RCC 7860 (cell line): ENCODE results near the gene PDE4DIP.
"Not testable (repeated sequence)": the region's sequence is repeated elsewhere in the genome, so short reads cannot be mapped to it uniquely, and the experiment has no call there.

Experiments used
- DNase-seq: peaks from one replicate; pipeline ENCODE4 v3.0.0-alpha.2; 2015; ENCODE audit warnings: low spot score
- FAIRE-seq: peaks from 2 replicates; lab custom pipeline; 2012; peaks lifted over from hg19 to GRCh38; lab: Jason Lieb, UNC

Gene PDE4DIP

GRCh38 chr1:148844220-148844619 lies at the start of gene PDE4DIP:
PDE4DIP (plus strand) TSS chr1:148844428; CDS start chr1:148844775, 347 bp downstream.
- FAIRE-seq, DNase-seq: not testable (repeated sequence)

GRCh38 chr1:148808268-148808928 lies 35.8 kb upstream of the PDE4DIP start:
- not testable (repeated sequence) for FAIRE-seq, DNase-seq

- not testable (repeated sequence) for FAIRE-seq, DNase-seq
Observed at GRCh38 chr1:148808929-148809283, 35.3 kb upstream of the PDE4DIP start.

GRCh38 chr1:148822180-148822579 lies 22.0 kb upstream of the PDE4DIP start:
- not testable (repeated sequence) for FAIRE-seq, DNase-seq

- DNase-seq, FAIRE-seq: not testable (repeated sequence)
Observed at GRCh38 chr1:148823822-148824221, 20.4 kb upstream of the PDE4DIP start.

GRCh38 chr1:148825029-148825428 lies 19.2 kb upstream of the PDE4DIP start:
- FAIRE-seq, result peak; percentile 11
- DNase-seq, result not testable (repeated sequence)

- not testable (repeated sequence) for FAIRE-seq, DNase-seq
Observed at GRCh38 chr1:148828531-148828930, 15.7 kb upstream of the PDE4DIP start.

GRCh38 chr1:148828962-148829361 lies 15.3 kb upstream of the PDE4DIP start:
- FAIRE-seq, DNase-seq: not testable (repeated sequence)

GRCh38 chr1:148829365-148829764 lies 14.9 kb upstream of the PDE4DIP start:
- not testable (repeated sequence) for FAIRE-seq, DNase-seq

- FAIRE-seq, result peak; percentile 82
Observed at GRCh38 chr1:148841262-148841661, 3.0 kb upstream of the PDE4DIP start.

GRCh38 chr1:148844651-148845050 lies 423 bp downstream of the PDE4DIP start:
- not testable (repeated sequence) for DNase-seq, FAIRE-seq

More at GRCh38 chr1:148841262-148841661, 3.0 kb upstream of the PDE4DIP start:
- DNase-seq, result not testable (repeated sequence)

- FAIRE-seq, DNase-seq: not testable (repeated sequence)
Observed at GRCh38 chr1:148845068-148845467, 840 bp downstream of the PDE4DIP start.

- DNase-seq, FAIRE-seq: not testable (repeated sequence)
Observed at GRCh38 chr1:148850347-148850746, 6.1 kb downstream of the PDE4DIP start.

GRCh38 chr1:148850840-148851239 lies 6.6 kb downstream of the PDE4DIP start:
- not testable (repeated sequence) for FAIRE-seq, DNase-seq

GRCh38 chr1:148851684-148852083 lies 7.5 kb downstream of the PDE4DIP start:
- DNase-seq, FAIRE-seq: not testable (repeated sequence)

GRCh38 chr1:148853363-148853762 lies 9.1 kb downstream of the PDE4DIP start:
- not testable (repeated sequence) for DNase-seq, FAIRE-seq

GRCh38 chr1:148854063-148854462 lies 9.8 kb downstream of the PDE4DIP start:
- not testable (repeated sequence) for DNase-seq, FAIRE-seq

- not testable (repeated sequence) for DNase-seq, FAIRE-seq
Observed at GRCh38 chr1:148855367-148855766, 11.1 kb downstream of the PDE4DIP start.

GRCh38 chr1:148860049-148860448 lies 15.8 kb downstream of the PDE4DIP start:
- not testable (repeated sequence) for FAIRE-seq, DNase-seq

- not testable (repeated sequence) for DNase-seq
Observed at GRCh38 chr1:148860579-148861259, 16.5 kb downstream of the PDE4DIP start.

GRCh38 chr1:148862590-148862989 lies 18.4 kb downstream of the PDE4DIP start:
- FAIRE-seq, DNase-seq: not testable (repeated sequence)

More at GRCh38 chr1:148860579-148861259, 16.5 kb downstream of the PDE4DIP start:
- FAIRE-seq, result not testable (repeated sequence)
